Endothelial cell of umbilical vein (primary cell): ENCODE results near the gene ACADS. TPM values are rescaled to one million over a fixed set of nuclear protein-coding genes. Genes with fewer than 3 reads are reported as not detected.

Experiments
- BruUV-seq: library from RNA; stranded (reverse); fragments of 400-500 nt; replicated peaks from 2 replicates; lab custom pipeline; 2021; lab: Mats Ljungman, UMichigan
- CTCF ChIA-PET: fragments of 300-600, 350-600 bp; sonication (Branson Sonifier 250); formaldehyde crosslinking; loops from one replicate; lab custom pipeline; 2021; ENCODE audit warnings: antibody characterized with exemption, inconsistent platforms; lab: Charles Lee
- POLR2A ChIA-PET: fragments of 300-600, 350-600 bp; sonication (Branson Sonifier 250); formaldehyde crosslinking; loops from one replicate; lab custom pipeline; 2021; ENCODE audit warnings: antibody characterized with exemption, inconsistent platforms; lab: Charles Lee
- DNase-seq: peaks from one replicate; pipeline ENCODE4 v3.0.0-alpha.2; 2011; ENCODE audit warnings: low read depth, low spot score
- FAIRE-seq: peaks from 2 replicates; lab custom pipeline; 2011; peaks lifted over from hg19 to GRCh38; lab: Jason Lieb, UNC
- H2AFZ ChIP-seq: 2 replicates; pipeline ENCODE4 v1.6.0; 2012; ENCODE audit warnings: low read depth, low read length, control low read depth, inconsistent platforms
- H3K27ac ChIP-seq: 2 replicates; pipeline ENCODE4 v1.5.1; 2011; ENCODE audit warnings: low read depth, mild to moderate bottlenecking, control low read depth, low read length, moderate library complexity; ENCODE audit not compliant: insufficient read depth
- H3K27me3 ChIP-seq, 2 experiments: 2 replicates each; pipeline versions ENCODE4 v1.6.0 to v1.6.1; 2011; ENCODE audit warnings: low read length in 2 of 2, mixed read lengths in 1 of 2; ENCODE audit not compliant: control insufficient read depth in 2 of 2, insufficient read depth in 2 of 2
- H3K36me3 ChIP-seq, 2 experiments: 2 replicates in 1 of 2; 3 replicates in 1 of 2; pipeline ENCODE4 v1.5.1; 2011; ENCODE audit warnings: low read length in 2 of 2, mild to moderate bottlenecking in 1 of 2, moderate library complexity in 1 of 2; ENCODE audit not compliant: control insufficient read depth in 2 of 2, insufficient read depth in 2 of 2; ENCODE audit errors: extremely low read depth in 1 of 2
- H3K4me1 ChIP-seq: 3 replicates; pipeline ENCODE4 v1.5.1; 2011; ENCODE audit warnings: mild to moderate bottlenecking, low read length; ENCODE audit not compliant: control insufficient read depth, insufficient read depth; ENCODE audit errors: extremely low read depth
- H3K4me2 ChIP-seq: 2 replicates; pipeline ENCODE4 v1.6.1; 2011; ENCODE audit warnings: low read length, control low read depth, mixed read lengths; ENCODE audit not compliant: insufficient read depth
- H3K4me3 ChIP-seq, 3 experiments: fragments of 200-600 bp in 1 of 3; sonication (generic), shearing (Covaris generic) in 1 of 3; replicated peaks in 1 of 3; 2 replicates each; pipeline ENCODE4 v1.5.1; 2011 to 2016; ENCODE audit warnings: control low read depth in 3 of 3, low read length in 3 of 3, mild to moderate bottlenecking in 2 of 3, inconsistent platforms in 1 of 3, low read depth in 1 of 3, moderate library complexity in 1 of 3; ENCODE audit not compliant: insufficient read depth in 1 of 3
- H3K79me2 ChIP-seq: 2 replicates; pipeline ENCODE4 v1.6.0; 2012; ENCODE audit warnings: low read length, inconsistent platforms; ENCODE audit not compliant: control insufficient read depth, insufficient read depth
- H3K9ac ChIP-seq: replicated peaks from 2 replicates; pipeline ENCODE3; 2011; ENCODE audit warnings: low read length, control low read depth; ENCODE audit not compliant: insufficient read depth; ENCODE audit errors: extremely low read depth
- H3K9me1 ChIP-seq: replicated peaks from 3 replicates; pipeline ENCODE4 v1.6.0; 2011; ENCODE audit warnings: mild to moderate bottlenecking, low read length; ENCODE audit not compliant: control insufficient read depth, insufficient read depth; ENCODE audit errors: extremely low read depth
- H3K9me3 ChIP-seq: replicated peaks from 2 replicates; pipeline ENCODE4 v1.5.1; 2012; ENCODE audit warnings: low read length, inconsistent platforms; ENCODE audit not compliant: control insufficient read depth, insufficient read depth
- H4K20me1 ChIP-seq: replicated peaks from 2 replicates; pipeline ENCODE3; 2011; ENCODE audit warnings: mild to moderate bottlenecking, low read length; ENCODE audit not compliant: control insufficient read depth, insufficient read depth; ENCODE audit errors: extremely low read depth
- EZH2 ChIP-seq: IDR thresholded peaks from 2 replicates; pipeline ENCODE4 v1.6.1; 2012; ENCODE audit warnings: borderline replicate concordance, low read depth, mild to moderate bottlenecking, moderate library complexity, low read length, inconsistent platforms; ENCODE audit not compliant: severe bottlenecking
- FOS ChIP-seq: IDR thresholded peaks from 2 replicates; pipeline ENCODE4 v1.6.1; 2011; ENCODE audit warnings: mild to moderate bottlenecking, low read length, moderate library complexity, borderline replicate concordance; ENCODE audit not compliant: insufficient read depth
- MYC ChIP-seq: IDR thresholded peaks from one replicate; pipeline ENCODE4 v1.6.1; 2011; ENCODE audit warnings: mild to moderate bottlenecking, low read depth, low read length
- POLR2A ChIP-seq: IDR thresholded peaks from 2 replicates; pipeline ENCODE4 v1.6.1; 2012; ENCODE audit warnings: low read depth, mild to moderate bottlenecking, control low read depth, low read length
- POLR2AphosphoS5 ChIP-seq: IDR thresholded peaks from 2 replicates; pipeline ENCODE4 v1.6.1; 2012; ENCODE audit warnings: low read depth, mild to moderate bottlenecking, control low read depth, low read length, moderate library complexity; ENCODE audit not compliant: insufficient read depth
- dilution Hi-C: fragments of 300-500 bp; cut with MboI; formaldehyde crosslinking; loops from one replicate; pipeline ENCODE4 v1.15.0; 2019; ENCODE audit warnings: low sequenced_read_pairs; ENCODE audit not compliant: extremely low pct_ligation_motif_present
- intact Hi-C: fragments of 100-400 bp; cut with micrococcal nuclease; formaldehyde crosslinking; loops from one replicate; pipeline ENCODE4 v1.10.0; 2022
- polyA plus RNA-seq, 4 experiments: library from polyadenylated mRNA; depleted of rRNA in 3 of 4; stranded (reverse) in 3 of 4; unstranded in 1 of 4; fragments of >200 nt; gene quantifications; 2 replicates each; pipeline versions ENCODE4 v1.2.1 to v1.2.3, GENCODE V29; 2011 to 2012; ENCODE audit warnings: missing spikeins in 1 of 4
- total RNA-seq: library from RNA; stranded (reverse); gene quantifications from 2 replicates; pipeline ENCODE4 v1.2.3, GENCODE V29; 2021

The ACADS gene
- total and polyA plus RNA-seq, 2 donors (not counting 3 experiments of a cell fraction or from before 2014, with no cell fraction given), result 8.2 to 8.9 TPM

DNA sequence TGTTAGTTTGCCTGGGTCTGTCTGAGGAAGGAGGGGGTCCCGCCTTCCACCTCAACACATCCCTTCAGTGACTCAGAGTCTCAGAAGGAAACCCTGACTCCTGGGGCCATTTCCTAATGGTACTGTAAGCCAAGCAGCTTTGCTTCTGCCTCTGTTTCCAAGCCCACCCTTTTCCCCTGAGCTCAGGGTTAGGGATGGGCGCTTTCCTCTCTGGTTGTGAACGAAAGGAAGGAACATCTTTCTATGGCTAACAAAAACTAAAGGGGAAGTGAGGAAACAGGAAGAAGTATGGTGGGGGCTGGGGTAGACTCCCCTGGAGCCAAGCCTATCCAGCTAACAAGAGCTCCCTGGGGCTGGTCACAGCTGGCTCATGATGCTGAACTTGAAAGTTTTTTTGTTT lies 27.0 kb upstream of the ACADS start:
- Histone ChIP-seq H3K9ac (no peak overlapping the region), H3K27me3 (no peaks in the 10 kb centered on the region), H3K4me3 (no peak overlapping the region), H4K20me1 (no peaks in the 10 kb centered on the region), H3K27ac (peak overlapping the region; percentile 66), H3K9me3 (no peaks in the 10 kb centered on the region), H2AFZ (peak overlapping the region; percentile 79), H3K4me1 (peaks cover 17% of the 10 kb centered on the region), H3K4me2 (peak overlapping the region; percentile 49), H3K36me3 (peaks cover 34 to 45% of the 10 kb centered on the region in 2 experiments), H3K79me2 (no peaks in the 10 kb centered on the region), H3K9me1 (no peaks in the 10 kb centered on the region)
- POLR2A ChIA-PET, result interaction anchor here (1.0 kb wide), 1 partner anchor 12 kb away, joined by 3 read pairs; the partner anchor contains the start of gene MLEC
- FAIRE-seq (peak; percentile 85), DNase-seq (peak; percentile 71)
- intact Hi-C loops (no loop called here), dilution Hi-C loops (no loop called here)
- no TSS peak for BruUV-seq
- TF ChIP-seq MYC (no peak), FOS (peak; percentile 61), POLR2AphosphoS5 (peak; percentile 13)
- CTCF ChIA-PET, result interaction anchor here (0.9 to 3.3 kb wide), 7 partner anchors 9 to 273 kb away, joined by 3 to 17 read pairs (median 6); partner anchors contain the start of gene UNC119B

DNA sequence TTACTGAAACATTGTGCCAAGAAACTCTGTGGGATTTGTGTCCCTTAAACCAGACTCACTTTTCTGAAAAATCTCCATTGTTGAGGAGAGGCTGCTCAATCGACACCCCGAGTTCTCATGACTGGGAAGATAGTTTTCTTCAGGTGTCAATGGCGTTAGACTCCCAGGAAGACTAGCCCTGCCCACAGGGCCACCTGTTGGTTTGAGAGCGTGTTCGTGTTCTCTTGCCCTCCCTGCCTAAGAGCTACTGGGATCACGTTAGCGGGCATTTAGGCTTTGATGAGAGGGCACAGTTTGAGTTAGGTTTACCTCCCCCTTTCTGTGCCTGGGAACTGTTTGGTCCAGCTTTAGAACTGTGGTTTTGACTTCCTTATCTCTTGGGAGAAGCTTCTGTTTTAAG lies 26.1 kb upstream of the ACADS start:
- ChIA-PET CTCF (interaction anchor here (1.8 to 3.3 kb wide), 3 partner anchors 8 to 11 kb away, joined by 6 to 17 read pairs (median 6); partner anchors contain the start of gene UNC119B), POLR2A (no interaction called here)
- no peak overlapping the region for H3K4me3 ChIP-seq
- H3K27me3 ChIP-seq, result no peaks in the 10 kb centered on the region
- H3K79me2 ChIP-seq, result no peaks in the 10 kb centered on the region
- TF ChIP-seq MYC (no peak), EZH2 (no peak), POLR2A (no peak)
- no peak overlapping the region for H3K9ac ChIP-seq
- dilution Hi-C loops, result no loop called here
- DNase-seq (no peak), FAIRE-seq (no peak)
- H3K9me1 ChIP-seq, result no peaks in the 10 kb centered on the region
- peaks cover 27 to 41% of the 10 kb centered on the region in 2 experiments for H3K36me3 ChIP-seq
- peak overlapping the region; percentile 49 for H3K4me2 ChIP-seq
- H3K4me1 ChIP-seq, result peaks cover 17% of the 10 kb centered on the region
- no peak overlapping the region for H3K27ac ChIP-seq
- no TSS peak for BruUV-seq
- intact Hi-C loops, result no loop called here
- H3K9me3 ChIP-seq, result no peaks in the 10 kb centered on the region
- H4K20me1 ChIP-seq, result no peaks in the 10 kb centered on the region
- H2AFZ ChIP-seq, result no peak overlapping the region
